Superior temporal gyrus (tissue), 1 donor: Measurements from ENCODE around the gene ABTB2.

ENCODE experiments used
- DNase-seq: peaks from one replicate; pipeline ENCODE4 v3.0.0-alpha.2; 2016; ENCODE audit errors: extremely low spot score

The ABTB2 gene

DNA sequence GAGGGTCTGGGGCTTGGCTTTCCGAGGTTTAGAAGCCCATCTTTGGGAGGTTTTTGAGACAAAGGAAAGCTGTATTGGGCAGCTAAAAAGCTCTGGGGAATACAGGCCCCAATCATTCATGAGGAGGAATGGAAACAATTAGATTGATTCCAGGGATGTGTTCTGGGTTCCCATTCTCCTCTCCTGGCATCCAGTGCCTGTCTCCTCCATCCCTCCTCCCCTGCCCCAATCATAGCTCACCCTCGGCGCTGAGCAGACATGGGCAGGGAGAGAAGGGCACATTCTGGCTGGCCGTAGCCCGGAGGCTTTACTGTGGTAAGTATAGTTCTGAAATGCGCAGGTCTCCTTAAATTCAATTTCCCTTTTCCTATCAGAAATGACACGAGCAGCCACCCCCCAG lies 42.4 kb downstream of the ABTB2 start:
- no peak for DNase-seq

DNA sequence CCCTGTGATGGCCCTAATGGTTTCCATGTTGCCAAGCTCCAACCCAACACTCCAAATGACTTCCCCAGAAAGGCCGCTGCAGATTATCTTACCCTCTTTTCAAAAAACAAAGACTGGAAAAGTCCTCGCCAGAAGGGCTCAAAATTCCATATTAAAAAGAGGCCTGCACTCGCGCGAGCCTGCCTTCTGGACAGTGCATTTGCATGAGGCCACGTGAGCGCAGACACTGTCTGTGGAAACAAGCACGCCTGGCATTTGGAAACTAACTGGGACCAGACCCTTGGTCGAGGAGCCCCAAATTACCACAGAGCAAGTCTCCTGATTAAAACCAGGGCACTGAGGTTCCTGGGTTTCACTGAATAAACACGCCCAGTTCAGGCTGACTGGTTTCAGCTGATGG lies 42.9 kb downstream of the ABTB2 start:
- no peak for DNase-seq

DNA sequence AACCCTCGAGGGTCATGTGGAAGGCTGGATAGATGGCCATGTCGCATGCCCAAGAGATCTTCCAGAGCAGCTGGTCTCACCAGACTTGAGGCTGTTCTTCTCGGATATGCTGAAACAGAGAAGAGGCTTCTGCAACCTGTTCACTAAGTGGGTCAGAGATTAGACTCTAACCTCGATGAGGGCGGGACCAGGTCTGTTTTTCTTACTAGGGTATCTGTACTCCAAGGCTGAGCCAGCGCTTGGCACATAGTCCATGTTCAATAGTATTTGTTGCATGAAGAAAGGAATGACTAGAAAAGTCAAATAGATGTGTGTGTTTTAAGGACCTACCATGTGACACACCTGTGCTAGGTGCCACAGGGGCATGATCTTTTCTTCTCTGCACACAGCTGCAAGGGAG lies 43.6 kb downstream of the ABTB2 start:
- no peak for DNase-seq

DNA sequence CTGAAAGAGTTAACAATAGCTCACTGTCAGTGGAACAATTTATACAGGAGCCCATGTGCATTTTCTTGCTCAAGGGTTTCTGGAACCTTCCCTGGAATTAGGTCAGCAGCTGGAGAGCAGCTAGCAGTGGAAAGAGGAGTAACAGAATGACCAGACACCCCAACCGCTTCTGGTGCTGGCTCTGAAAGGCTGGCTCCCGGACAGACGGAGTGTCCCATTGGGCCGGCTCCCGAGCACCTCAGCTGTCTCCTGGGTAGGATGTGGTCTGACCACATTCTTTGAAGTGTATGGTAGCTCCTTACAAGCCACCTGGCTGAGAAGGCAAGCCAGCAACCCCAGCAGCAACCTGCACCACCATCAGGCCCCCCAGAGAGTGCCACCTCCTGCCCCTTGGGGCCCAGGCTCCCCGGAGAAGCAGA lies 44.7 kb downstream of the ABTB2 start:
- DNase-seq = no peak

DNA sequence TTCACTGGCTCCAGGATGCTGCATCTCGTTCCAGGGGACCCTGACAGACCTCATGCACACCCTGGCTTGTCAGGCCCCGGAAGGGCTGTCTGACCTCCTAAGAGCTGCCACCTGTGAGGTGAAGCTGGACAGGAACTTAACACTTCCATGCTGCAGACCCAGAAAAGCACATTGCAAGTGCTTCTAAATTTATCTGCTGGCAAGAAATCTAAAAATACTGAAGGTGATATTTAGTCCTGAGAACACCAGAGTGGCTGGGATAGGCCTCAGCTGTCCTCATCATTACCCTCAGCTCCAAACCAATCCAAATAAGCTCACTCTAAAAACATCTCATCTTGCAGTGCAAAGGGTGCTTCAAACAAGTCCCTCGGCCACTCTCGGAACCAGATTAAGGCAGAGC lies 46.7 kb downstream of the ABTB2 start:
- no peak for DNase-seq

DNA sequence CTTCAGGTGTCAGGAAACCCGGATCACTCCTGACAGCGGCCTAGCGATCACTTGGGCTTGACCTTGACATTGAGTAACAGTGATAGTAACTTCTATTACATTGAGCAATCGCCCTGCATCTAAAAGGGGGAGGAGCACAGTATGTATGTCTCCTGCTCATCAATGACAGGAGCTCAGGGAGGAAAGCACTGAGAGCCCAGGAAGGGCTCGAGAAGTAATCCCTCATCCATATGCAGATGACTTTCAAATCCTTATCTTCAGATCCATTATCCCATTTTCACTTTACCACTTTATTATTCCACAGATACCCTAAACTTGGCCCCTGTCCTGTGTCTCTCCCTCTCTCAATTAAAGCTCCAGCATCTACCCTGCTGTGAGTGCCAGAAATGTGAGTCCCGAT lies 47.8 kb downstream of the ABTB2 start:
- no peak for DNase-seq

DNA sequence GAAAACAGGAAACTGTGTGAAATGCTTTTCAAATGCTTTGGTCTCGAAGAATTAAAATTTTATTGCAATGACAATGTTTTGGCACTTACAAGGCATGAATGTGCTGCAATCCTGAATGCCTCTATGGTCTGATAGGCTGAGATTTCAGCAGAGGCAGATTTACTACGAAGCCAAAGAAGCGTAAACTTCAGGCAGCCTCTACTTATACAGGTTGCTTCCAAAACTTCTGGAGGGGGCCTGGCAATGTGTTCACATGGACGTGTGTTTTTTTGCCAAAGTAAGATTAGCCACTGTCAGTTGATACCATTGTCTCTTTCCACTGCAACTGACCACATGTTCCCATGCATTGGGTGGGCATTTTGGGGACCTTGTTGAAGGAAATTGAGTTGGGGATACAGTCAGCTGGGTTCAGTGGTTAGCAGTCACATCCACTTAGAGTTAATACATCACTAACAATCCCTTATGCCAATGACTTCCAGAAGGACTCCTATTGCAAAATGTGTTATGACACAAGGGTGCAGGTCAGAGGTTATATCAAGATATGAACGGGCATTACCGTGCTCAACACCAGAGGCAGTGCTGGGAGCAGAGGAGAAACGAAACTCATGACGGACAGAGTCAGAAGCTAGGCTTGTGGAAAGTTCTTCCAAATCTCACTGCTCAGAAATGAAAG lies 48.8 kb downstream of the ABTB2 start:
- no peak for DNase-seq

DNA sequence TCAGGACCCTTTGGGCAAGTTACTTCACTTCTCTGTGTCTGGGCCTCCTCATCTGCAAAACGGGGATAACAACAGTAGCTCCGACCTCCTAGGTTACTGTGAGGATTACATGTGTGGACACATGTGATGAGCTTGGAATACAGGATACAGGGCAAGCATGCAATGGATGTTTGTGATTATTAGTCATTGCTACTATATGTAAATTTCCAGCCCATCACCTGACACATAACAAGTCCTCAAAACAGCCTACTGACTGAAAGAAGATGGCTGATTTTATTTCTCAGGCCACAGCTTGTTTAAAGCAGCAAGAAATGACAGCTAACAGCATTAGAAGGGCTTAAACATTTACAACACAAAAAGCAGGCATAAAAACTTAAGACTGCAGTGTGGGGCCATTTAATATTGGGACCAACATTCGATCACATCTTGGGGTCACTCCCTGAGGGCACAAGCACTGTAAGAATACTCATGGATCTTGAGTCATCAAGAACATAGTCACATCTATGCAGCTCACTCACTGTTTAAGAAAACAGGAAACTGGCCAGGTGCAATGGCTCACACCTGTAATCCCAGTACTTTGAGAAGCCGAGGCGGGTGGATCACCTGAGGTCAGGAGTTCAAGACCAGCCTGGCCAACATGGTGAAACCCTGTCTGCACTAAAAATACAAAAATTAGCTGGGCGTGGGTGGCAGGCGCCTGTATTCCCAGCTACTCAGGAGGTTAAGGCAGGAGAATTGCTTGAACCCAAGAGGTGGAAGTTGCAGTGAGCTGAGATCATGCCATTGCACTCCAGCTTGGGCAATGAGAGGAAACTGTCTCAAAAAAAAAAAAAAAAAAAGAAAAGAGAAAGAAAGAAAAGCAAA lies 49.5 kb downstream of the ABTB2 start:
- no peak for DNase-seq

DNA sequence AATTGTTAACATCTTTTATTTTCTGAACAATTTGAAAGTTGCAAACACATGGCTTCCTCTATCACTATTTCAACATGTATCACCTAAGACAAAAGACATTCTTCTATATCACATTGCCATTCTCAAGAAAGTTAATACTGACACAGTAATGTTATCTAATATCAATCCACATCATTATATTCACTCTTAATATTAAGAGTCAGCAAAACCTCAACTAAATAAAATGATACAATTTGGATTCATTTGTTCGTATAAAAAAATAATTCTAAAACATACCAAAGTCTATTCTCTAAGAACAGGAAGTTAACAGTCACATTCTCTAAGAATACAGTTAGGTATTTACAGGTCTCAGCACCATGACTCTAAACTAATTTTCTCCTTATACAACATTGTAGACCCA lies 52.0 kb downstream of the ABTB2 start:
- no peak for DNase-seq

DNA sequence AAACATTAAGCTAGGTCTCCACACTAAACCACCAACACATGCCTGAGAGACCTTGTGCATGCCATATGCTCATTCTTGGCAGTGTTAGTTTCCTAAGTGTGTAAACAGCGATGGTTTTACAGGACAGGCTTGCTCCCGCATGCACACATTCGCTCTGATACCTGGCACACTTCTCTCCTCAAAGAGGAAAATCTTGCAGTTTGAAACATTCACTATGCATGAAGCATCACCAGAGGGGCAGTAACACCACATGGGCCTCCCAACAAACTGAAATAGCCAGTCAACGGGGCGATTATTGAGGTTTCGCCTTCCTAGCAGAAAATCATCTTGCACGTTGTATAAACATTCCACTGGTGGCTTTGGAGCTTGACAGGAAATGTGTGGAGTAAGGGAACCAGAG lies 52.6 kb downstream of the ABTB2 start:
- no peak for DNase-seq

DNA sequence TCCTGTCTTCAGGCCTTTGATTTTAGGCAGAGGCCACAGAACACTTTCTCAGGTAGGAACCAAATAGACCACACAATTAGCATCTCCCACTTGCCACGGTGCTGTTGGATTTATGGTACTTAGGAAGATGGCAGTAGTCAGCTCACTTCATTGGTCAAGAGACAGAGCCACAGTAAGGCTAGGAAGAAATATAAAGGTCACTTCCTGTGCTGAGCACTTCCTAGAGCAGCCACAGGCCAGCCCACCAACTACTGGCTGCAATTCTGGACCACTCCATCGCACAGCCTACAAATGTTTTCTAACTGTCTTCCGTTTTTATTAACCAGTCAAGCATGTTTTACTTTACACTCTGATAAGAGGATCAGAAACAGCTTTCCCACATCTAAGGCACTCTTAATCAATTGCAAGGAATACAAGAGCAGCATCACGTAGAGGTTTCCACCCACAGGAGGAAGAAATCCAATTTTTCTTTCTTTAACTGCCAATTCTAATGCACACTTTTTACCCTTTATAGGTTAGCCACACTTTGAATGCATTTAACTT lies 54.7 kb downstream of the ABTB2 start:
- no peak for DNase-seq

DNA sequence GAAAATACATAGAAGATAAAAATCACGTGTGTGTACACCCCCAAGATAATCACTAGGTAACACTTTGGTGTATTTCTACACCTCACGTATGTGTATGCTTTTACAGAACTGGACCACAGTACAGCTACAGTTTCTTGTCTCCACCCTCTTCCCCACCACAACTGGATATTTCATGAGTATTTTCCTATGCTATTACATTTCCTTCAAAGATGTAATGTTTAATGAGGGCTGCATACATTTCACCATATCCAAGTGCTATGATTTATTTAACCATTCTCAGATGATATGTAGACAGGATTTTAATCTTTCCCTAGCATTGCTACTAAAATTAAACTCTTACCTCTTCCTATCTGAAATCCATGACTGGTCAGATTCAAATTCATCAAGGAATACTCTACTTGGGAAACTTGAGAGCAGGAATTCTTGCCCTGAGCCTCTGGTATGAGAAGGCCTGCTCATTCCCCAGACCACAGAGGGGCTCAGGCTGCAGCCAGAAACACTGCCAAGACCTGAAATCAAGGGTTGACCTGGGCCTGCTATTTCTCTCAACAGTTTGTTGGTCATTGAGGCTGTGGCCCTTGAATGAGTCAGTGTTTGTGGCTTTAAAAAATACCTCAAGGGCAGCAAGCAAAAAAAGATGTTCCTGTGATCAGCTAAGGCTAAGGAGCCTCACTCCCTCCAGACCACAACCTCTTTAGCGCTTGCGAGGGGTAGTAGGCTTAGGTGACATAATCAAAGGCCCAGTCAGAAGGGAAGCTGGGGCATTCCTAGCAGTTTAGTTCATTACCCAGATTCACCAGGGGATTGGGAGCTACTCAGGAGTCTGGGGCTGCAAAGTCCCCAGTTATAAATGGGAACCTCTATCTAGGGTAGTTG lies 55.5 kb downstream of the ABTB2 start:
- no peak for DNase-seq

DNA sequence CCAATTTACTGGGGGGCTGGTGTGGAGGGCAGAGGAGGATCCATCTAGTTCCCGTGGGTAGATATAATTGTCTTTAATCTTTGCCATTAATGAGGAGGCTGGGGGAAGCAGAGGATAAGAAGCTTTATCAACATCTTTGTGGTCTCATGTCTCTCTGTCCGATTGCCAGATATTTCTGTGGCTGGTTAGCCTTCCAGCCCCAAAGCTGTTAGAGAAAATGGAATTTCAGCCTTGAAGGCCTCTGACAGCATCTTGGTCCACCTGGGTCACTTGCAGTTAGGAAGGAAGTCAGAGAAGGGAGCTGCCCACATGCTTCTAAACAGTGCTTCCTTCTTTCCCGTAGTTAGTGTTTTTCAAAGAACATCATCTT lies 56.9 kb downstream of the ABTB2 start:
- no peak for DNase-seq

DNA sequence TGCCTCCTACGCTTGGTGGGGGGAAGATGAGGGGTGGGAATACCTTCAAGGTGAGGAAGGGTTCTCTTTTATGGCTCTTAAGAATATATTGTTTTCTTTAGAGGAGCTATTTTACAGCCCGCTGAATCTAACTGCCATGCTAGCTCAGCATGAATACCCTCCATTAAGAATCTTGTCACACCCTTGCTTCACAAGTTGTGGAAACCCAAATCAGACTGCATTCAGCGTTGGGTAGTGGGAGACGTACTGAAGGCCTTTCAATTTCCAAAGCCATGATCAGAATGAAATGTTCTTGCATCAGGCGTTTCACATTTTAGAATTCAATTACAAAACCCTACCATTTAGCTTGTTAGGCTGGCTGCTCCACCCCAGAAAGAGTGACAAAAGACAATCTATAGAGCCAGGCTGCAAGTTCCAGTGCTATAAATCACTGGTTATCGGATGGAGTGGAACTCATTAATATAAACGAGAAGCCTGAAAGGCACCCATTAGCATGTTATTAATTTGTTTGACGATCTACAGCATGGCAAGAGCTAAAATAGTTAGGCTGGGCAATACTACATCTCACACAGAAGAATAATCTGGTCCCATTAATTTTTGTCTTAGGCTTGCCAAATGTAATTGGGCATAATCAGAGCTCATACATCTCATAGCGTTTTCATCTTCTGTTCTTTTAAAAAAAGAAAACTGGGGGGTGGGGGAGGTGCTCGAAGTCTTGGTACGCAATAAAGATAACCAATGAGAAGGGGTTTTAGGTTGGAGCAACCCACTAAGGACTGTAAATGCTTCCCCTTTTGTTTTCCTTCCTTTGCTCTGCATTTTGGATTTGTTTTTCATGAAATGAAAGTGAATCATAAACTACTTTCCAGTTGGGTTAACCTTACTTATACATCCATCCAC lies 57.5 kb downstream of the ABTB2 start:
- DNase-seq = no peak

DNA sequence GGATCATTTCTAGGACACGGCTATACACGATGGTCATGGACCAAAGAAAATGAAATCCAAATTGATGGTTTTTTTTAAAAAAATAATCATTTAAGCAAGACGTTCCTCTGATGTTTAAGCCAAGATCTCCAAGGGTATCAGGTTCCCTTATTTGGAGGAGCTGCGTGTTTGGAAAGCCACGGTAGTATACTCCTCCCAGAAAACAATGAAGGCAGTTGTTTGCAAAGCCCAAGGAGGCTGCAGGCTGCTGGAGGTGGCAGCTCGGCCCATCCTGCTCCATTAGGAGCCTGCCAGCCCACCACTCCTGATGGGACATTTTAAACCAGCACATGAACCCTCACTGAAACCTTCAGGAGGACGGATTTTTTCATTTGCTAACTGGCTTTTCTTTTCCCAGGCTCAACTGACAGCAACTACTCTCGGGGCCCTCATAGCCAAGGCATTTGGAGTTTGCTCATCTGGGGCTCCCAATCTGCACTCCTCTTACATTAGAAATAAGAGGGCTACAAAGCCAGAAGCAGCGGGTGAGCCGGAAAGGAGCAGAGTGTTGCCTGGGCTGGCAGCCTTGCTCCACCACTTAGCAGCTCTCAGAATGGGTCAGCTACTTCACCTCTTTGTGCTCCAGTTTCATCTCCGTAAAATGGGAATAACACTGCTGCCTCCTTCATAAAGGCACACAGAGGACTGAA lies 58.4 kb downstream of the ABTB2 start:
- no peak for DNase-seq

DNA sequence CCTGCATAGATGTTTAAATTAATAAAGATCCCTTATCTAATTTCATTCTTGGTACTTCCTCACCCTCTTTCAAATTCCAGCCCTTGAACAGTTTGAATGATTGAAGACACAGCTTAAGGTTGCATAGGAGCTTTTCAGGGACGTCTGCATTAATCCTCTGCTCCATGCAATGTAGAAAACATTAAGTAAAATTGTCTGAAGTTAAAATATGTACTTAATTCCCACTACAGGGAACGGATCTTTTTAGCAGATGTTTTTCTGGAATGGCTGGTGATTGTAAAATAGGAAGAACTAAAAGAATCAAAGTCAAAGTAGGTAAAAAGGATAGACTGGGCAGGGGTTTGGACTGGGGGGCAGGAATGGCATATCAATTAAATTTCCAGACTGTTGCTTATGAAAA lies 58.9 kb downstream of the ABTB2 start:
- DNase-seq = no peak

DNA sequence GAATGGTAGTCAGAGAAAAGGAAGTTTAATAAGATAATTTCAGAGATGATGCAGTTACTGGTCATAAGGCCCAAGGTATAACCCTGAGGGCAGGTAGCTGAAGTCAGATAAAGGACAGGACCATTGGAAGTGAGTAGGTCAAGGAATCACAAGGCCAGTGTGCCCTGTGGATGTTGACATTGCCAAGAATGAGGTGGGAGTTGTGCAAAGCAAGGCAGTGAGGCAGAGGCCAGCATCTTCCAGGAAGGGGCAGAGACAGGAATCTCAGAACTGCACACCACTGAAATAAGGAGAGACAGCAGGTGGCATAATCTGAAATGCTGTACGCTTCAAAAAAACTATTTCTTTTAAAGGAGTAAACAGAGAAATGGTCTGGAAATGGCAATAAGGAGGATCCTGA lies 61.4 kb downstream of the ABTB2 start:
- DNase-seq = no peak

DNA sequence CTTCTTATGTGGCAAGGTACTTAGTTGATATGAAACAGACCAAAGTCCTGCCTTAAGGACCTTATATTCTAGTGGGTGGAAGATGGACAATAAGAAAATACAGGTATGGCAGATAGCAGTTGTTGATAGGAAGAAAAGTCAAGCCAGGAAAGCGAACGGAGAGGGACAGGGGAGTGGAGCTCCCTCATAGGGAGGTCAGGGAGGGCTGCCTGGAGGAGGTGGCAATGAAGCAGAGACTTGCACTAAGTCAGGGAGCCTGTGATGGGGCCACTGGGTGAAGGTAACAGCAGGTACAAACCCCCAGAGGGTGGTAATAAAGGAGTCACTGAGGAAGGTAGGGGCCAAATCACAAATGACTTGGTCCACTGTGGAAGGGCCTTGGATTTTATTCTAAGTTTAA lies 65.3 kb downstream of the ABTB2 start:
- DNase-seq = no peak

DNA sequence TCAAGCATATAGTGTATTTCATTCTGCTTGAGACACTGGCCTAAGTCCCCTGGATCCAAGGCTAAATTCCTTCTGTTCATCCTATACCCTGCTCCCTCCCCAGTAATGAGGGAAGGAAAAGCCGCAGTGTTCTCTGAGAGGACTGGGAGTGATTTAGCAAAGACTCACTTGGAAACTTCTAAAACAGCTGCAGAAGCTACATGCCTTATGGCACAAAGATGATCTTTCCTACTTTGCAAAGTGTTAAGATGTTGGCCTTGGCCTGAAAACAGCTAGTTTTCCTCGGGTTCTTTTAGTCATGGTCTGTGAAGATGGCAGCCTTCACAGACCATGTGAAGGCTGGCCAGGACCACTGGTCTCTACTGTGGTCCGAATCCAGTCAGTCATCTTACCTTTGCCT lies 65.7 kb downstream of the ABTB2 start:
- no peak for DNase-seq

DNA sequence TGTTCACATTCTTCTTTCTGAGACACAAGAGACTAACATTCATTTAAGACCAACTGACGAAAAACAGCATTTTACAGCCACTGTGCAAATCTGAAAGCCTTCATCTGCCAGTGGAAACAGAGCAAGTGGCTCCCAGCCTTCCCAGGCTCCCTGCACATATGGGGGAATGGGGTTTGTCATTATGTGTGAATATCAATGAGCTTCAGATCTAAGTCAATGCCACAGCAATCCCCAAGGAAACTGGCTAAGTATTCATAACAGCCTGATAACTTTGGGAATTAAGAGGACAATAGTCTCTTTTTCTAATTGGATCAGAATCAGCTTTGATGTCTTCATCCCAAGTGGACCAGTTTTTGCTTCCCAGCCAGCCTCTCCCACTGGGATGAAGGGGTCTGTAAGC lies 66.9 kb downstream of the ABTB2 start:
- DNase-seq = no peak

DNA sequence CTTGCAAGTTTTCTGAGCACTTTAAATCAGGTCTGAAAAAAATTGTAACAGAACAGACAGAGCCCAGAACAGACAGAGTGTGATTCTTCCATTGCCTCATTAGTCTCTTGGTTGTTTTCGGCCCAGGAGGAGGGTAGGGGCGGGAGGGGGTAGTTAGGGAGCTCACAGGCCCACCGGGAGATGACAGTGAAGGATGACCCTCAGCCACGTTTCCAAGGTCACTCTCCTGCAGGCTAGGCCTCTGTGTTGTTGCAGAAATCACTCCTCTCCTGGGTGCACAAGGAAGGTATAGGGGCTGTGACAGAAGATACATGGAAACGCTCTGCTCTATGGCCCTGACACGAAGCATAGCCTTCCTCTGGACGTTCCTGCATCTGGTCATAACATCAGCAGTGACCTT lies 69.3 kb downstream of the ABTB2 start:
- DNase-seq = no peak
